GM12891 (cell line): ENCODE data around the gene ARF5.

ENCODE experiments used
- POLR2A ChIP-seq: IDR thresholded peaks from 2 replicates; pipeline ENCODE4 v1.6.1; 2011; ENCODE audit warnings: low read depth, low read length, control low read depth
- TAF1 ChIP-seq: IDR thresholded peaks from 2 replicates; pipeline ENCODE4 v1.6.1; 2011; ENCODE audit warnings: low read depth, low read length, control low read depth

DNA sequence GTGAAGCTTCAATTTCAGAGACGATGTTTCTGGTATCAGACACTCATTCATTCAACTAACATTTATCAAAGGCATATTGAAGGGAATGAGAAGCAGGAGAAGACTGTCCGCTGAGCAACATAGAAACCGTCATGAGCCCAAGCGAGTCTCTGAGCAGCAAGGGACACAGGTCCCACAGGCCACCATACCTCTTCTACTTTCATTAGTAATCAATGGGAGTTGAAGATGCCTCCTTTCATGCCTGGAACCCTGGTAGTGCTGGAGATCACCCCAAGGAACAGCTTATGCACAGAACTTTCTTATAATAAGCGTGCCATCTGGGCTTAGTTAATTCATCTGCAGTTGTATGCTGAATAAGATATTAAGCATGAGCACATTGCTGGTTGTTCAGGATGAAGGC is 28.5 kb downstream of the ARF5 start:
- TF ChIP-seq POLR2A = no peak
- no peak for TF ChIP-seq TAF1
